ENCODE measurements around the gene CADPS2.

Gene CADPS2

DNA sequence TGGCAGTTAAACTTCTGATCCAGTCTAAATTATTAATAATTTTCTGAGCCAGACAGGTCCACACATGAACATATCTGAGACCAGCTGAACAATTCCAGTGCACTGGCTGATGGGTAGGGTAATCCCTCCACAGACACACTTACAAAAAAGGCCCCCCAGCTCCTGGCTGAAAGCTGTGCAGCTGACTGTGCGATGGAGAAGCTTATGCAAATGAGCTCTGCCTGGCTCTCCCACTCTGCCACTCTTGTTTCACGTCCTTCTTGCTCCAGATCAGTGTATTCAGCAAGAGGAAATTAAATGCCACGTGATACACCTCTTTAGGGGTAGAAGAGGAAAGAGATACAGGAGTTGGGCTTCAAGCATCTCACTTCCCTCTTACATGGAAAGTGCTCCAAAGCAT, 505.3 kb downstream of the CADPS2 start:
- FAIRE-seq (no peak), DNase-seq (ENCODE audit: insufficient read length) (no peak)

GRCh38 chr7:122379491-122379890, 506.8 kb downstream of the CADPS2 start:
- TF ChIP-seq TAF1 (IDR thresholded peaks at IDR 0.05; ENCODE audit: borderline replicate concordance, low read depth, low read length) (no peak), POLR2A (IDR thresholded peaks at IDR 0.05; ENCODE audit: low read depth, low read length) (no peak), POLR2AphosphoS5 (IDR thresholded peaks at IDR 0.05; ENCODE audit: low read depth, low read length) (no peak)
- no peak for DNase-seq (ENCODE audit: insufficient read length)

More for the DNA sequence above, 505.3 kb downstream of the CADPS2 start:
- TF ChIP-seq TAF1 (IDR thresholded peaks at IDR 0.05; ENCODE audit: borderline replicate concordance, low read depth, low read length): no peak
- no peak for TF ChIP-seq POLR2A (IDR thresholded peaks at IDR 0.05; ENCODE audit: low read depth, low read length)
- no peak for TF ChIP-seq POLR2AphosphoS5 (IDR thresholded peaks at IDR 0.05; ENCODE audit: low read depth, low read length)

DNA sequence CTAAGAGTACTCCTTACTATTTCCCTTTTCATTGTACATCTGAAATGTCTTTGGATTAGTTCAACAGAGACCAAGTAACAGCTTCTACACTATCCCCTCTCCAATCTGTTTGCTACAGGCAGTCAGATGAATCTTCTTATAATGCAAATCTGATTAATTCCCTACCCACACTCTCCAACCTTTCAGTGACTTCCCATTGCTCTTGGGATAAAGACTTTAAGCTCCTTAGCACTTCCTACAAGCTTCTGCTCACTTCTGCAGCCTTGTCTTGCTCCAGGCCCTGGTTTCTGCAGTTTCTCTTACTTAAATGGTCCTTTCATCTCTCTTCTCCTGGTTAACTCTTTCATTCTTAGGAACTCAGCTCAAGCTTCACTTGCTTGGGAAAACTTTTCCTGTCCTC, 516.5 kb downstream of the CADPS2 start:
- no peak for DNase-seq (ENCODE audit: insufficient read length)
- no peak for TF ChIP-seq POLR2A (IDR thresholded peaks at IDR 0.05; ENCODE audit: low read depth, low read length)
- no peak for TF ChIP-seq POLR2AphosphoS5 (IDR thresholded peaks at IDR 0.05; ENCODE audit: low read depth, low read length)
- no peak for TF ChIP-seq TAF1 (IDR thresholded peaks at IDR 0.05; ENCODE audit: borderline replicate concordance, low read depth, low read length)
- FAIRE-seq: no peak

More at GRCh38 chr7:122379491-122379890, 506.8 kb downstream of the CADPS2 start:
- no peak for FAIRE-seq

DNA sequence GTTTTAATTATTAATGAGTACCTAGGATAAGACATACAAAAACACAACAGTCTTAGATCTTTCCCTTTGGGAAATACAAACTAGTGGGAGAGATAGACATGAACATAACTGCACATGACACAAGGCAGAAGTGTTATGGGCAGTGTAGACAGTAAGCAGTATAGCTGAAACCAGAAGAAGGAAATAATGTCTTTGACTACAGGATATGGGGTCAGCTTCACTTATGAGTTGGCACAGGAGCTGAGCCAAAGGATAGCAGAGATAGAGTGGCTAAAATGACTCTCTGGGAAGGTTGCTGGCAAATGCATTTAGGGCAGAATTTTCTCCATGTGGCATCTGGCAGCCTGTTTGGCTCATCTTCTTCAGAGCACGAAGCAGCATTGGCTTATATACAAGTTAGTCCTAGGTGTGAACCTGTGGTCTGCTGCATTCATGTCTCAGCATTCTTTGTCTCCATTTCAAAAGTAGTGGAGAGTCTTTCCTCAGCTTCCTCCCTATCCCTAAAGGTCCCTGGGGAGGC, 521.4 kb downstream of the CADPS2 start:
- DNase-seq (ENCODE audit: insufficient read length) (no peak), FAIRE-seq (no peak)
- TF ChIP-seq POLR2A (IDR thresholded peaks at IDR 0.05; ENCODE audit: low read depth, low read length) (no peak), POLR2AphosphoS5 (IDR thresholded peaks at IDR 0.05; ENCODE audit: low read depth, low read length) (no peak), TAF1 (IDR thresholded peaks at IDR 0.05; ENCODE audit: borderline replicate concordance, low read depth, low read length) (no peak)

DNA sequence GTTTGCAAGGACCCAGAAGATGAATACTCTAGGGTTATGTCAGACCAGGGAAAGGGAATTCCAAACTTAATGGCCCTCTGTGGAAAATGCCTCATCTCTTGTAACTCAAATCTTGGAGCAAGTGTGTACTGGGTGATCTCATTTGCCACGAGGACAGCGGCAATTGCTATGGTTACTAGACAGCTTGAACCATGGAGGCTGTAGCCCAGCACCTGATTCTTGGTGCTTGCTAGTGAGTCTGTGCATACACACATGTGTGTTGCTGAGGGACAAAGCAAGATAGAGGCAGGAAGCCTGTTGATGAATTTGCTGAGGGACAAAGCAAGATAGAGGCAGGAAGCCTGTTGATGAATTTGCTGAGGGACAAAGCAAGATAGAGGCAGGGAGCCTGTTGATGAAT, 523.1 kb downstream of the CADPS2 start:
- DNase-seq (ENCODE audit: insufficient read length) (no peak), FAIRE-seq (no peak)
- TF ChIP-seq POLR2A (IDR thresholded peaks at IDR 0.05; ENCODE audit: low read depth, low read length) (no peak), TAF1 (IDR thresholded peaks at IDR 0.05; ENCODE audit: borderline replicate concordance, low read depth, low read length) (no peak)

- DNase-seq (ENCODE audit: insufficient read length) (no peak), FAIRE-seq (no peak)
- no peak for TF ChIP-seq TAF1 (IDR thresholded peaks at IDR 0.05; ENCODE audit: borderline replicate concordance, low read depth, low read length)
- TF ChIP-seq POLR2AphosphoS5 (IDR thresholded peaks at IDR 0.05; ENCODE audit: low read depth, low read length): no peak
- no peak for TF ChIP-seq POLR2A (IDR thresholded peaks at IDR 0.05; ENCODE audit: low read depth, low read length)
Measured at GRCh38 chr7:122362473-122362872, 523.8 kb downstream of the CADPS2 start.

DNA sequence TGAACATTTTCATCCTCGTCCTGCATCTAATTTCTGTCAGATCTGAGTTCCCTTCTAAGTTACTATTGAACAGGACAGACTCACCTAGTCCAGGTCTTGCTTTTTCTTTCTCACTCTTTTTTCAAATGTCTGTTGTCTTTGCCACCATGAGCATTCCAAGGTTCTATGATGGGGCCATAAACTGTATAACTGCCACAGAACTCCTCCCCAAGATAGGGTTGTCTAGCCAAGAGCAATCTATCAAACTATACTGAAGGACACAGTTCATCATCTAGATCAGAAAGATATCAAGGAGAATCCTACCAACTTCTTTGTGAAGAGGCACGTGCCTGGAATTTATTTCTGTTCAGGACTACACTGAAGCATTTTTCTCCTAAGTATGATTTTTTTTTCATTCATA, 531.6 kb downstream of the CADPS2 start:
- FAIRE-seq: no peak
- no peak for DNase-seq (ENCODE audit: insufficient read length)
- TF ChIP-seq POLR2AphosphoS5 (IDR thresholded peaks at IDR 0.05; ENCODE audit: low read depth, low read length) (no peak), POLR2A (IDR thresholded peaks at IDR 0.05; ENCODE audit: low read depth, low read length) (no peak), TAF1 (IDR thresholded peaks at IDR 0.05; ENCODE audit: borderline replicate concordance, low read depth, low read length) (no peak)

DNA sequence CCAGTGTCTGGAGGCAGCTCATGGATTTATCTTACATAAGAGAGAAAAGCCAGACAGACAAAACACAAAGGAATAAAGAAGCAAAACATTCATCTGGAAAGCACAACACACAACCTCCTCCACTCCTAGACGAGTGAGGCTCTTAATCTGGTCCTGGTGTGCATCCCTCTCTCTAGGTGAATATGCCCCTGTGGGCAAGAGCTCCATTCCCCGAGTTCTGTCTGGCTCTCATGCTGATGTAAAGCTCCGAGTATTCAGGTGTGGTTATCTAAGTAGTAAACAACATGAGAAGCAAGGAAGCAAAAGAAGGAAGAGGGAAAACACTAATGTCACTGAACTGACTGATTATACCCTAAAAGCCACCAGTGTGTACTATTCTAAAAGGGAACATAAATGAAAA, 533.8 kb downstream of the CADPS2 start:
- DNase-seq (ENCODE audit: insufficient read length): no peak
- FAIRE-seq: no peak
- TF ChIP-seq POLR2AphosphoS5 (IDR thresholded peaks at IDR 0.05; ENCODE audit: low read depth, low read length) (no peak), POLR2A (IDR thresholded peaks at IDR 0.05; ENCODE audit: low read depth, low read length) (no peak), TAF1 (IDR thresholded peaks at IDR 0.05; ENCODE audit: borderline replicate concordance, low read depth, low read length) (no peak)

GRCh38 chr7:122350701-122351100, 535.6 kb downstream of the CADPS2 start:
- DNase-seq (ENCODE audit: insufficient read length) (no peak), FAIRE-seq (no peak)
- TF ChIP-seq TAF1 (IDR thresholded peaks at IDR 0.05; ENCODE audit: borderline replicate concordance, low read depth, low read length) (no peak), POLR2AphosphoS5 (IDR thresholded peaks at IDR 0.05; ENCODE audit: low read depth, low read length) (no peak), POLR2A (IDR thresholded peaks at IDR 0.05; ENCODE audit: low read depth, low read length) (no peak)

GRCh38 chr7:122344303-122344620, 542.0 kb downstream of the CADPS2 start:
- TF ChIP-seq POLR2A (IDR thresholded peaks at IDR 0.05; ENCODE audit: low read depth, low read length) (no peak), TAF1 (IDR thresholded peaks at IDR 0.05; ENCODE audit: borderline replicate concordance, low read depth, low read length) (no peak), POLR2AphosphoS5 (IDR thresholded peaks at IDR 0.05; ENCODE audit: low read depth, low read length) (no peak)
- DNase-seq (ENCODE audit: insufficient read length) (no peak), FAIRE-seq (no peak)

DNA sequence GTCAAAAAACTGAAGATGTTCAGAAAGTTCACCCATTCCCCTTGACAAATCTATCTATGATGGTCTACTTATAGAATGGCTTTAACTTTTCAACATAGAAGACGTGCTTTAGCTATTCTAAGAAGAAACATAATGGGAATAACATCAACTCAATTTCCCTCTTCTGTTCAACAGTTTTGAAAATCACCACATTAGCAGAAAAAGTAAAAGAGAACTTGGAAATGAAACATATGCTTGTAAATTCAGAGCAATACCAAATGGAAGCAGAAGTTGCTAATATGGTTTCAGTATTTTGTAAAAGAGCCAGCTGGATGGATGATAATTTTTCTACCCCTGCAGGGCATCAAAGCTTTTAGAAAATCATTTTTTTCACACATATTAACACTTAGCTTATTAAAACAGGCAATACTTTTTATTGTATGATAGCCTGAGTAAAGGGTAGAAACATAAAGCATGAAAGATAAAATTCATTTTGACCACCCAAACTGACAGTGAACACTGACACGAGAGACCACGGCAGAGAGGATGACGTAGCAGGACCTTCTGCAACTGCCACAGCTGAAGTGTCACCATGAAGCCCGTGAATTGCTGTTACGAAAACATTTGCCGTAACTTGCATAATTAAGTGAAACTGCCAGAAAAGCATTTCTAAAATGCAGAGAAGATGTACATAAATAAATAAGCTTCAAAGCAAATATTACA, 542.5 kb downstream of the CADPS2 start:
- no peak for FAIRE-seq
- no peak for TF ChIP-seq POLR2A (IDR thresholded peaks at IDR 0.05; ENCODE audit: low read depth, low read length)
- no peak for DNase-seq (ENCODE audit: insufficient read length)

DNA sequence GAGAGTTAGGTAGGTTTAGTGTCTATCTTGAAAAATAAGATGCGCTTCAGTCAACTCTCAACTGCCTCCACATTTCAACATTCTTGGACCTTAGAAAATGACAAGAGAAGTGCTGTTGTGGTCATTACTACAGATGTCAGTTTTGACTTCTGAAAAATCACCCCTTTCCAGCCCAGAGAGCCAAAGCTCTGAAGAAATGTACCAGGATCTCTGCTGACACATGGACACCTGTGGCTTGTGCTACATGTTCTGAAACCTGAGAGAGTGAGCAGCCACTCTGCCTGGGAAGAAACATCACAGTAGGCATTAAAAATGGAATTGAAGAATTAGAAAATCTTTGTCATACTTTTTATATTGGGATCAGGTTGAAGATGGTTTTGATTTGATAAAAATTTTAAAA, 545.8 kb downstream of the CADPS2 start:
- DNase-seq (ENCODE audit: insufficient read length) (no peak), FAIRE-seq (no peak)
- TF ChIP-seq POLR2AphosphoS5 (IDR thresholded peaks at IDR 0.05; ENCODE audit: low read depth, low read length) (no peak), TAF1 (IDR thresholded peaks at IDR 0.05; ENCODE audit: borderline replicate concordance, low read depth, low read length) (no peak), POLR2A (IDR thresholded peaks at IDR 0.05; ENCODE audit: low read depth, low read length) (no peak)
